Stimulated activated CD4-positive, alpha-beta T cell treated with anti-CD3 and anti-CD28 coated beads, Interleukin-1b, Interleukin-23, amount 100 ng/mL, for 48 hours (primary cell): Measurements from ENCODE around the gene CASP10.

Experiments used
- DNase-seq: peaks from one replicate; pipeline ENCODE4 v3.0.0-alpha.2; 2020

The CASP10 gene

DNA sequence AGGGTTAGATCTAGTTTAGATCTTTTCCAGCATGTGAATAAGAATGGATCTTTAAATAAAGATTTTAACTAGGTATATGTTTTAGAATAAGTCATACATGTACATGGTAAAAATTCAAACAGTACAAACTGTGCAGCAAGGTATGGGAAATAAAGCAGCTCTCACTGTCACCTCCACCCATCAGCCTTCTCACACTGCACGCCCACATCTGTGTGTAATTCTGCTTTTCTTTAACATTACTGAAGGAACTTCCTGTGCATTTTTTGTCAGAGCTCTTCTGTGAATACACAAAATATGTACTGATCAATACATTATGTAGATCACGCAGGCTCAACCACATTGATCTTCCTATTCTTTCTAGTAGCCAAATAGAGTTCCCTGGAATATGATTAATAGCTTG lies 80.8 kb downstream of the CASP10 start:
- DNase-seq: no peak

DNA sequence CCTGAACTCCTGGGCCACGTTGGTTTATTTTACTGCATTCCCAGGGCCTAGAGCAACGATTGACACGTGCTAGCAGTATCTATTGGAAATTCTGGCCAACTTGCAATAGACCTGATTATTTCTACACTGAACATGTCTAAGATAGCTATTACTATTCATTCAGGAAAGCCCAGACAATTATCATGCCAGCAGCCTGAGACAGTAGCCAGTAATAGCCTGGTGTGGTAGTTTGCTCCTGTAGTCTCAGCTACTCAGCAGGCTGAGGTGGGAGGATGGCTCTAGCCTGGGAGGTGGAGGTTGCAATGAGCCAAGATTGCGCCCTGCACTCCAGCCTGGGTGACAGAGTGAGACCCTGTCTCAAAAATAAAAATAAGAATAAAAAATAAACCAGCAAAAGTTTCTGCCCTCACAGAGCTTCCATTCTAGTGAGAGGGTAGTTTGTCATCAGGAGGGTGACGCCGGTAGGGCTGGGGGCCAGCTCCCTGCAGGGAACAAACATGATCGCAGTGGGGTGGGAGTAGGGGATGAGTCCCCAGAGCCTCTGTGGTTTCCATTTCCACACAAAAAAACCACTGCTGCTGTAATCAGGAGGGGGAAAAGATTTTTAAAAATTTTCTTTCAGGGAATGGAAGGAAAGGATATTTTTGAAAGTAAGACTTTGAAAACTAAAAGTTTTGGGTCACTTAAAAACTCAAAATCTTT lies 81.7 kb downstream of the CASP10 start:
- no peak for DNase-seq

DNA sequence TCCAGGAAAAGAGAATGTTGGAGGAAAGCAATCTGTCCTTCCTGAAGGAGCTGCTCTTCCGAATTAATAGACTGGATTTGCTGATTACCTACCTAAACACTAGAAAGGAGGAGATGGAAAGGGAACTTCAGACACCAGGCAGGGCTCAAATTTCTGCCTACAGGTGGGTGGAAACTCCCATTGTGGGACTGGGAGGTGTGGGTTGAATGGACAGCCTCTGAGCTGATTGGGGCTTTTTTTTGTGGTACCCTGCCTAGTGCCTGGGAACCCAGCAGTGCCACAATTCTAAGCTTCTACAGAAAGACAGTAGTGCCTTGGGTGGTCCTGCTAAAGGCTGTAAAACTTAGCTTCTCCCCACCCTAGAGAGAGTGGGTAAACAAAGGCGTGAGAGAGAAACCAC lies 83.7 kb downstream of the CASP10 start:
- DNase-seq: no peak

DNA sequence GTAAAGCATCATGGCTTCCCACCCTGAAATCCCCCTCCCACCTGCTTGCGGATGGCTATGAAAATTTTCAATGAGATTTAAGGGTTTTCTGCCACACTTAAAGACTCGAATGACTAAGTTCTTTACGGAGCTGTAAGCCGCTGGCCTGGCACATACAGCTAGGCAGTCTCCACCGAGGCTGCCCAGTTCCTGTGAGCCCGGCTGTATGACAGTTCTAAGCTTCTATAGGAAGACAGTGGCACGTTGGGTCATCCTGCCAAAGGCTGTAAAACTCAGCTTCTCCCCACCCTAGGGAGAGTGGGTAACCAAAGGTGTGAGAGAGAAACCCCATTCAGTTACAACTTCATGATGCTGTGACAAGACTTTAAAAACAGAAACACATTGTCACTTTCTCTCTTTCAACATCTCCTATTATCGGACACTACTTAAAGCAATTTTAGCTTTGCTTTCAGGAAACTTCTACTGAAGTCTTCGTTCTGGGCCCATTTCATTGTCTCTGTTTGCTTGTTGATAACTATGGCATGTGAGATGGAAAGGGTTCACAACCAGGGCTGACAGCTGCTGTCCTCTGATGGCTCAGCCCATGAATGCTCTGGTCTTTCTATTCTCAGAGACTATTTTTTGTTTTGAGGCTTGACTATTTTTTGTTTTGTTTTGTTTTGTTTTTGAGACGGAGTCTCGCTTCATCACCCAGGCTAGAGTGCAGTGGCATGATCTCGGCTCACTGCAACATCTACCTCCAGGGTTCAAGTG lies 84.5 kb downstream of the CASP10 start:
- DNase-seq: no peak

DNA sequence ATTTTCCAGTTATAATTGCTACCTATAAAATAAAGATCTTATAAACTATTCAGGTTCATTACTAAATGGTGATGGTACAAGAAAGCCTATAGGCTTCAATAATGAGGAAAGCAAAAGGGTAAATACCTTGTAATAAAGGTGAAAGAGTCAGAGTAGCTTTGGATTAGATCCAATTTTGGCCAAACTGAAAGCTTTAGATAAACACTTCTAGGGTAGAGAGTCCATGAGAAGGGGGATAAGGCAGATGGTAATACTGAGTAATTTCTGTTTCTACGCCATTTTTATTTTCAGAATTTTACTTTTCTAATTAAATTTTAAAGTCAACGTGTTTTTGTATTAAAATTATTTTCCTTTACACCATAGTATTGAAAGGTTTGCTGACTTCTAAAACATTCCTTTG lies 86.8 kb downstream of the CASP10 start:
- no peak for DNase-seq

DNA sequence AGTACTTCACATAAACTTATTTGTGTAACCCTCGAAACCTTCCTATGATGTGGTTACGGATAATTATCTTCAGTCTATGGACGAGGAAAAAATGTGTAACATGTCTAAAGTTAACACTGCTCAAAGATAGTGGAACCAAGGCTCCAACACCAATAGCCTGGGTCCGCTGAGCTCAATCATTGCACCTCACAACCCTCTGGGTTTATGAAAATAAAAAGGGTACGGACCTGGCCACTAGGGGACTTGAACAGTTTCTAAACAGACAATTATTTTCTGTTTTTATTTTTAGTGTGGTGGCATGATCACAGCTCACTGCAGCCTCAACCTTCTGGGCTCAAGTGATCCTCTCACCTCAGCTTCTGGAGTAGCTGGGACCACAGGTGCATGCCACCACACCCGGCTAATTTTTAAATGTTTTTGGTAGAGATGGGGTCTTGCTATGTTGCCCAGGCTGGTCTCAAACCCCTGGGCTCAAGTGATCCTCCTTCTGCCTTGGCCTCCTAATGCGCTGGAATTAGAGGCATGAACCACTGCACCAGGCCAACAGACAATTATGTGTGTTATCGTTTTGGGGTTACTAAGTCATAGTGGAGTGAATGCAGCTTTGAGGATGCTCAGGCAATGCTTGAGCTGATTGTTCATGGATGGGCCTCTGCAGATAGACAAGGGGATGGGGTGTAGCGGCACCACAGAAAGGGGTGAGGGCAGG lies 87.5 kb downstream of the CASP10 start:
- DNase-seq: no peak

DNA sequence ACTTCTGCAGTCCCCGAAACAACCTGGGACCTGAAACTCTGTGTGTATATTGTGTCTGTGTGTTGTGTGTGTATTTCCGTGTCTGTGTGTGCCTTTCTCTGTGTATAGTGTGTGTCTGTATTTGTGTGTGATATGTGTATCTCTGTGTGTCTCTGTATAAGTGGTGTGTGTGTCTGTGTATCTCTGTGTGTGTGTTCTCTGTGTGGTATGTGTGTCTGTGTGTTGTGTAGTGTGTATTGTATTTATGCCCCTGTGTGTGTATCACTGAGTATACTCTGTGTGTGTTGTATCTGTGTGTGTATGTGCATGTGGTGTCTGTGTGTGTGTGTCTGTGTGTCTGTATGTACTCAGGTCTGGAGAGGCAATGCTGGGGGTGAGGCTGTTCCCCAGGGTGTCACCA lies 89.0 kb downstream of the CASP10 start:
- no peak for DNase-seq

DNA sequence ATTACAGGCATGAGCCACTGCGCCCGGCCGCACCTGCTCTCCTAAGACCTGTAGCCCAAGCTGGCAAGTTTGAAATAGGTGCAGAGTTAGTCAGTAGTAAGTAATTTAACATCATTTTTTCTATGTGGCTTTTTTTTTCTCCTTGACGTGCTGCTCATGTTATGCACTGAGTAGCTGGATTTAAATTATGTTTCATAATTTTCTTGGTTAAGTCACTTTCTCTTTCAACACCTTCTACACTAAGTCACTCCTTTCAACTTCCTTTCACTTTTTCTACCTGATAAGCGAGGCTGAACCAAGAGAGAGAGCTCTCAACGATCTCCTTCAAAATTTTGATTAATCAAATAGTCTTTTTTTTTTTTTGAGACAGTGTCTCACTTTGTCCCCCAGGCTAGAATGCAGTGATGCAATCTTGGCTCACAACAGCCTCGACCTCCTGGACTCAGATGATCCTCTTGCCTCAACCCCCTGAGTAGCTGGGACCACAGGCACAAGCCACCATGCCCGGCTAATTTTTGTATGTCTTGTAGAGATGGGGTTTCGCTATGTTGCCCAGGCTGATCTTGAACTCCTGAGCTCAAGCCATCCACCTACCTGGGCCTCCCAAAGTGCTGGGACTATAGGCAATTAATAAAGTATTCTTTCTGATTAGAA lies 90.5 kb downstream of the CASP10 start:
- DNase-seq: no peak

DNA sequence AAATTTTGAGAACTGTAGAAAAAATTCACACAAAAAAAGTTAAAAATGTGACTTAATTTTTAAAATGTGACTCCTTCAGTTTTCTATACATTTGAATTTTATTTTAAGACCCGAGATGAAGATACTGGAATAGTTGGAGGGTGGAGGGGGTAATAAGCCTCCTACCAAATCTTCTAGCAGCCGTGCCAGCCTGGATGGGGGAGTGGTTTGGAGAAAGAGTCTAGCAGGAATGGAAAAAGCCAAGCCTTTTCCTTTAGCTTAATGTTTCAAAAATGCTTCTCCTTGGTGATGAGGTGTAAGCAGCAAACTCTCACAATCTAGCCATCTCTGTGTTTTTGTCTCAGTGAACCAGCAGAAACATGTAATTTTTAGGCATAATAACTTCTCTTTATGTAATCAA lies 92.1 kb downstream of the CASP10 start:
- DNase-seq: no peak

DNA sequence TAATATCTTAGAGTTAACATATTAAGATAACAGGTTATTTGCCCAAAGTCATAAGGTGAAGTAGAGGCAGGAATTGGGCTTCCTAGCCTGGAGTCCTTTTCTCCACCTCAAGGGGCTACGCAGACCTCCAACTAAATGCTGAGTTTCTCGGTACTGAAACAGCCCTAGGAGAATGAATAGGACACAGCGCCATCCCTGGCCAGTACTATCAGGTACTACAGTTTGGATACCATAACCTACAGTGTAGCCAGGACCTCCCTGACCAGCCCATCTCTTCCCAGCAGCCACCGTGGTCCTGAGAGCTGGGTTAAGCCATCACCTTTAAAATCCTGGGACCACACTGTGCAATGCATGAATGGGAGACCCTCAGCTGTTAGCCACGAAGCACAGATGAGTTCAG lies 93.0 kb downstream of the CASP10 start:
- no peak for DNase-seq

DNA sequence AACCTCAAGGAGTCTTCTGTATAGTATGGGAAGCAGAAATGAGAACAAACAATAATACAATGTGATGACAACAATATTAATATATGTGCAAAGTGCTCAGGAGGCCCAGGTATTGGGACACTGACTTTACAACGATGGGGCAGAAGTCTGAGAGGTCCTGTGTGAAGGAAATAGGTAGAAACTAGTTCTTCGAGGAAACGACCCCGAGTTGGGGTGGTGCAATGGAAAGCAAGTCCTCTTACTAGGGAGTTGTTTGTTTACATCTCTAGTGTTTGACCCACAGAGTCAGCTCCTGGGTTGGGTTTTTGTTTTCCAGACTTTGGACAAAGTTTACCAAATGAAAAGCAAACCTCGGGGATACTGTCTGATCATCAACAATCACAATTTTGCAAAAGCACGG lies 93.6 kb downstream of the CASP10 start:
- DNase-seq: no peak
